Measurements from ENCODE around the gene SLIT1. TPM values are rescaled to one million over a fixed set of nuclear protein-coding genes. Genes with fewer than 3 reads are reported as not detected.

SLIT1 gene
- total RNA-seq, 1 experiment from 2014 or later, result not detected

GRCh38 chr10:97000487-97001182 is 185.1 kb downstream of the SLIT1 start:
- no peaks in the 10 kb centered on the region for H3K9me3 Mint-ChIP-seq (ENCODE audit: unreplicated experiment)
- no peak overlapping the region for H3K27ac Mint-ChIP-seq (ENCODE audit: low read depth, unreplicated experiment)
- no peaks in the 10 kb centered on the region for H3K4me1 Mint-ChIP-seq (ENCODE audit: insufficient read depth, unreplicated experiment)
- H3K36me3 Mint-ChIP-seq (ENCODE audit: insufficient read depth, unreplicated experiment), result no peaks in the 10 kb centered on the region
- intact Hi-C loops (cut with micrococcal nuclease), result no loop called here
- DNase-seq (ENCODE audit: unreplicated experiment), result peak; percentile 57
- TF ChIP-seq CTCF (IDR thresholded peaks at IDR 0.05; ENCODE audit: unreplicated experiment), result no peak
- no TSS peak for BruUV-seq (replicated peaks)
- CTCF ChIA-PET, result interaction anchor here (0.5 kb wide), 1 partner anchor 244 kb away, joined by 3 read pairs; no protein-coding TSS in a partner anchor
- POLR2A ChIA-PET, result no interaction called here
- H3K27me3 Mint-ChIP-seq (ENCODE audit: insufficient read depth, unreplicated experiment), result no peaks in the 10 kb centered on the region
- no peak overlapping the region for H3K4me3 Mint-ChIP-seq (ENCODE audit: unreplicated experiment)

GRCh38 chr10:96999987-97000386 is 185.8 kb downstream of the SLIT1 start:
- Mint-ChIP-seq H3K27me3 (ENCODE audit: insufficient read depth, unreplicated experiment) (no peaks in the 10 kb centered on the region), H3K36me3 (ENCODE audit: insufficient read depth, unreplicated experiment) (no peaks in the 10 kb centered on the region), H3K9me3 (ENCODE audit: unreplicated experiment) (no peaks in the 10 kb centered on the region), H3K4me1 (ENCODE audit: insufficient read depth, unreplicated experiment) (no peaks in the 10 kb centered on the region), H3K27ac (ENCODE audit: low read depth, unreplicated experiment) (no peak overlapping the region), H3K4me3 (ENCODE audit: unreplicated experiment) (no peak overlapping the region)
- intact Hi-C loops (cut with micrococcal nuclease), result no loop called here
- ChIA-PET CTCF (interaction anchor here (0.5 kb wide), 1 partner anchor 243 kb away, joined by 3 read pairs; no protein-coding TSS in a partner anchor), POLR2A (no interaction called here)
- TF ChIP-seq CTCF (IDR thresholded peaks at IDR 0.05; ENCODE audit: unreplicated experiment), result no peak
- BruUV-seq (replicated peaks), result no TSS peak
- no peak for DNase-seq (ENCODE audit: unreplicated experiment)

GRCh38 chr10:96999337-96999736 is 186.4 kb downstream of the SLIT1 start:
- H3K9me3 Mint-ChIP-seq (ENCODE audit: unreplicated experiment), result no peaks in the 10 kb centered on the region
- no peak for TF ChIP-seq CTCF (IDR thresholded peaks at IDR 0.05; ENCODE audit: unreplicated experiment)
- H3K36me3 Mint-ChIP-seq (ENCODE audit: insufficient read depth, unreplicated experiment), result no peaks in the 10 kb centered on the region
- ChIA-PET POLR2A (no interaction called here), CTCF (no interaction called here)
- intact Hi-C loops (cut with micrococcal nuclease), result no loop called here
- no peaks in the 10 kb centered on the region for H3K27me3 Mint-ChIP-seq (ENCODE audit: insufficient read depth, unreplicated experiment)
- no peak for DNase-seq (ENCODE audit: unreplicated experiment)
- no peak overlapping the region for H3K4me3 Mint-ChIP-seq (ENCODE audit: unreplicated experiment)
- H3K4me1 Mint-ChIP-seq (ENCODE audit: insufficient read depth, unreplicated experiment), result no peaks in the 10 kb centered on the region
- H3K27ac Mint-ChIP-seq (ENCODE audit: low read depth, unreplicated experiment), result no peak overlapping the region
- BruUV-seq (replicated peaks), result no TSS peak

- ChIA-PET CTCF (no interaction called here), POLR2A (interaction anchor here (0.5 kb wide), 1 partner anchor 30 kb away, joined by 3 read pairs; no protein-coding TSS in a partner anchor)
- Mint-ChIP-seq H3K4me3 (ENCODE audit: unreplicated experiment) (no peak overlapping the region), H3K36me3 (ENCODE audit: insufficient read depth, unreplicated experiment) (no peaks in the 10 kb centered on the region), H3K9me3 (ENCODE audit: unreplicated experiment) (no peaks in the 10 kb centered on the region), H3K27ac (ENCODE audit: low read depth, unreplicated experiment) (no peak overlapping the region), H3K4me1 (ENCODE audit: insufficient read depth, unreplicated experiment) (no peaks in the 10 kb centered on the region), H3K27me3 (ENCODE audit: insufficient read depth, unreplicated experiment) (no peaks in the 10 kb centered on the region)
- intact Hi-C loops (cut with micrococcal nuclease), result no loop called here
- no peak for TF ChIP-seq CTCF (IDR thresholded peaks at IDR 0.05; ENCODE audit: unreplicated experiment)
- DNase-seq (ENCODE audit: unreplicated experiment), result peak; percentile 64
- TSS peak; percentile 21 for BruUV-seq (replicated peaks)
Measured at GRCh38 chr10:96998329-96998888, 187.3 kb downstream of the SLIT1 start.

Measured in MCF 10A (cell line).